Stimulated activated CD8-positive, alpha-beta memory T cell treated with anti-CD3 and anti-CD28 coated beads, Interleukin-2, amount 100 ng/mL, for 1 hour (primary cell): ENCODE measurements around the gene GRHL1.
A peak's percentile ranks its signal among the peaks of the same experiment; 100 is the strongest.

Experiments used
- DNase-seq, 2 donors: peaks; one replicate each; pipeline ENCODE4 v3.0.0-alpha.2; 2020; ENCODE audit warnings: low read depth in 2 of 2

Gene GRHL1

DNA sequence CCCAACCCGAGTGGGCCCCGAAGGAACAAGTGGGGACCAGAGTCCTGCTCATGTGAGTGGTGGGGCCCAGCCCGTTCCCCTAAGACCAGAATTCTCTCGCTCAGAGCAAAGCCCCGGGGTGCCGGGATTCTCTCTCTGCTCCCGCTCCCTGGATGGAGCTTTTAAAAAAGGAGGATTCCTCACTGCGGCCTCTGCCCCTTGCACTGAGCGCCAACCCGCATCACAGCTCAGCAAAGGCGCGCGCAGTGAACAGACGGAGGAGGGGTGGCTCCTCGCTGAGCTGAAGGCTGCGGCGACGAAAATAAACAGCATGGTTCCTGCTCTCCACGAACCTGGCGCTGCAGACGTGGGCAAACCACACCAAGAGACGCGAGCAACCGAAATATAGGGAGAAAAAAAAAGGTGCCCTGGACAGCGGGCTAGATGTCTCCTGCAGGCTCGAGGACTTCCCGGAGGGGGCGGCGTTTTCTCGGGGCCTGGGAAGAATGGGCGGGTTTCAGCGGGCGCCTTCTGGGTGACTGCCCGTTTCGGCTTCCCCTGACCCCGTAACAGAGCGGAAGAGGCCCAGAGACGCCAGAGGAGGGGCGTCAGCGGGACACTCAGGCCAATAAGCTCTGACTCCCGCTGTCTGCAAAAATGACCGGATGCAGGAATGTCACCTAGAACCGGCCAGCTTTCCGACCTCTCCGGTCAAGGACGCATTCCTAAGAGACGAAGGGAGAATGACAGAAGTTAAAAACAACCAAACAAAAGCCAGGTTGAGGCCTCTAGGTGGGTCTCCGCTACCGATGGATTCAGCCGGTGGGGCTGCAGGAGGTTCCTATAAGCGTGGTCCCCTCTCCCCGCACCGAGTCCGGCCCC, 91.0 kb downstream of the GRHL1 start:
- DNase-seq, result peak in 1 of 2 donors; percentile 18

DNA sequence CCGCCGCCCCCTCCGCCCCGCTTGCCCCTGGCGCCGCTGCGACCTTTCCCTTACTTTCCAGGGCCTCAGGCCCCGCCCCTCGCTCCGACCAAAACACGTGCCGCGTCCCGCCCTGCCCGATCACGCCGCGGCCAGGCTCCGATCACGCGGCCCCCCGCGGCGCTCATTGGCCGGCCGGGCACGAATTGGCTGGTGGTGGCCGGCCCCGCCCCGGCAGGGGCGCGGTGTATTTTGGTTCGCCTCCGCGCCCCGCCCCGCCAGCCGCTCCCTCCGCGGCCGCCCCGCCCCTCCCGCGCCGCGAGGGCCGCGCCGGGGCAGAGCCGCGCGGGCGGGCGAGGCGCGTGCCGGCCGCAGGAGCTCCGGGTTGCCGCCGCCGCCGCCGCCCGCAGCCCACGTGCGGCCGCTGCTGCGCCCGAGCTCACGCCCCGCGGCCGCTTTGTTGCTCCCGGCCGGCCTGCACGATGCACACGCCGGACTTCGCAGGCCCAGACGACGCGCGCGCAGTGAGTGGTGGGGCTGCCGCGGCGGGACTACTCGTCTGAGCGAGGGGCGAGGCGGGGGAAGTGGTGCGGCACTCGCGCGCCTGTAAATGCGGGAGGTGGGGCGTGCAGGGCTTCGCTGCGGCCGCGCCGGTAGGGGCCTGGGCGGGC, 91.9 kb downstream of the GRHL1 start, which contains the start of gene KLF11:
Gene KLF11 (plus strand): TSS at position 295 of the 650 bp plus-strand sequence. CDS start 167 bp downstream, at position 462.
- DNase-seq, result peak; percentile 58 to 69

DNA sequence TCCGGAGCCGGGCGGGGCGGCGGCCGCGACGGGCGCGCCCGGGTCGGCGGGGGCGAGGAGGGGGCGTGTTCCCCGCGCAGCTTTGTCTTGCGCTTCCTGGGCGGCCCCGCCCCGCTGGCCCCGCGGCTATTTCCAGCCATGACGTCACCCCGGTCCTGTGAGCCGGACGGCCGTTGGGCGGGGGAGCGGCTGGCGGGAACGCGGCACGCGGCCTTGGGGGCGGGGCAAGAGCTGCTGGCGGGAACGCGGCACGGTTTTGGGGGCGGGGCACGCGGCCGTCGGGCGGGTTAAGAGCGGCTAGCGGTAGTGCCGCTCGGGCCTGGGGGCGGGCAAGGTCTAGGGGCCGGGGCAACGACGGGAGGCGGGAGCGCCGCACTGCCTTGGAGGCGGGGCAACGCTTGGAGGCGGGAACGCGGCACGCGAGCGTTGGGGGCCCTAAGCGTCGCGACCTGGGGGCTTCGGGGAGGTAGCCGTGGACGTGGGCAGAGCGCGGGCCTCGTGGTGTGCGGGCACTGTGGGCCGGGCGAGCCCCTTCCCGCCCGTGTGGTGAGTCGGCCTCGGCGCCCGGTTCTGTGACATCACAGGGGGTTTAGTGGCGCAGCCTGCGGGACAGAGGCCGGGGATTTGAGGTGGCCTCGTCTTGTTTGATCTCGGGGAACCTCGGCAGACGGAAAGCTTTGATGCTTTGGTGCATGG, 92.6 kb downstream of the GRHL1 start:
- DNase-seq, result peak; percentile 79 to 95

DNA sequence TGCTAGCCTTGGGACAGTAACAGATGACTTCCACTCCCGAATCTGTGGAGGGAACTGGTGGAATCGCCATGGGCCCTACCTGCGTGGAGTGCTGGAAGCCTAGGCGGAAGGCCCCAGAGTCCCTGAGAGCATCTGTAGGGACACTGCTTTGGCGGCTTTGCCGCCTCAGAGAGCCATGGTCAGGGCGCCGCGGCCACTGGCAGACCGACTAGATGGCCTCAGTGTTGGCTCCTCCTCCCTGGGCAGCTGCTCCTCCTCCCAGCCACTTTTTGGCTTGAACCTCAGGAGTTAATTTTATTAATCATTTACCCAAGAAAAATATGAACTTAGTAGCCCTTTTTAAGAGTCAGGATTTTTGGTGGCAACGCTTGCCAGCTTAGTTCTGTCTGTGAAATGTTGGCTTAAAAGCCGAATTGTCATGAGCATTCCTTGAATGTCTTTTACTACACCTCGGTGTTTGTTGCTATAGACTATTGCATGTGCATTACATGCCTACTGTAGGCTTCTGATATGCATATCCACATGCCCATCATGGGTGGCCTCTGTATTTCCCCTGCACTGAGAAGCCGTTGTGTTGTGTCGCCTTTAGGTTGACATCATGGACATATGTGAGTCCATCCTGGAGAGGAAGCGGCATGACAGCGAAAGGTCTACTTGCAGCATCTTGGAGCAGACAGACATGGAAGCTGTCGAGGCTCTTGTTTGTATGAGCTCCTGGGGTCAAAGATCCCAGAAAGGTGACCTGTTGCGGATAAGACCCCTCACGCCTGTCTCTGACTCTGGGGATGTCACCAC, 94.3 kb downstream of the GRHL1 start:
- DNase-seq, result no peak

DNA sequence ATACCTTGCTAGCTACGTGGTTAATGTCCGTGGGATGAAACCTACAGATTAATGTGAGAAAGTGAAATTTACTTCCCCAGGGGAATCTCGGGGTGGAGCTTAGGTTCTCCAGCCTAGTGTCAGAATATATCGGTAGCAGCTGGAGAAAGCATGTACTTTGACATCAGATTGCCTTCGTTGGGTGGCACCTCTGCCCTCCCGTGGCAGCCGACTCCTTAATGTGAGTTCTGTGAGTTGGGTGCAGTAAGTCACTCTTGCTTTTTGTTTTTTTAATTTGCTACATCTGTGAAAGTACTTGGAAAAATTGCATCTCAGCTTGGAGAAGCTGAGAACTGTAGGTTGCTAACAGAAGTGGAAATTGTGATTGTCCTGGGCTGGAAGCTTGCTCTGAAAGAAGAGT, 95.4 kb downstream of the GRHL1 start:
- no peak for DNase-seq

DNA sequence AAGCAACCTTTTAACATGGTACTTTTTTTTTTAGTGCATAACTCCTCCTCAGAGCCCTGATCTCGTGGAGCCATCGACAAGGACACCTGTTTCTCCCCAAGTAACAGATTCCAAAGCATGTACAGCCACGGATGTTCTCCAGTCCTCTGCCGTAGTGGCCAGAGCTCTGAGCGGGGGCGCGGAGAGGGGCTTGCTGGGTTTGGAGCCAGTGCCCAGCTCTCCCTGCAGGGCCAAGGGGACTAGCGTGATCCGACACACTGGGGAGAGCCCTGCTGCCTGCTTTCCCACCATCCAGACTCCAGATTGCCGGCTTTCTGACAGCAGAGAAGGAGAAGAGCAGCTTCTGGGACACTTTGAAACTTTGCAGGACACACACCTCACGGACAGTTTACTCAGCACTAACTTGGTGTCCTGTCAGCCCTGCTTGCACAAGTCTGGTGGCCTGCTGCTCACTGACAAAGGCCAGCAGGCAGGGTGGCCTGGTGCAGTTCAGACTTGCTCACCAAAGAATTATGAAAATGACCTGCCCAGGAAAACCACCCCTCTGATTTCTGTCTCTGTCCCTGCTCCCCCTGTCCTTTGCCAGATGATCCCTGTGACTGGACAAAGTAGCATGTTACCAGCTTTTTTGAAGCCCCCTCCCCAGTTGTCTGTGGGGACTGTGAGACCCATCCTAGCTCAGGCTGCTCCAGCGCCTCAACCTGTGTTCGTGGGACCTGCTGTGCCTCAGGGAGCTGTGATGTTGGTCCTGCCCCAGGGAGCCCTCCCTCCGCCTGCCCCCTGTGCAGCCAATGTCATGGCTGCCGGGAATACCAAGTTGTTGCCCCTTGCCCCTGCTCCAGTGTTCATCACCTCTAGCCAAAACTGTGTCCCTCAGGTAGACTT, 96.4 kb downstream of the GRHL1 start:
- DNase-seq, result no peak

DNA sequence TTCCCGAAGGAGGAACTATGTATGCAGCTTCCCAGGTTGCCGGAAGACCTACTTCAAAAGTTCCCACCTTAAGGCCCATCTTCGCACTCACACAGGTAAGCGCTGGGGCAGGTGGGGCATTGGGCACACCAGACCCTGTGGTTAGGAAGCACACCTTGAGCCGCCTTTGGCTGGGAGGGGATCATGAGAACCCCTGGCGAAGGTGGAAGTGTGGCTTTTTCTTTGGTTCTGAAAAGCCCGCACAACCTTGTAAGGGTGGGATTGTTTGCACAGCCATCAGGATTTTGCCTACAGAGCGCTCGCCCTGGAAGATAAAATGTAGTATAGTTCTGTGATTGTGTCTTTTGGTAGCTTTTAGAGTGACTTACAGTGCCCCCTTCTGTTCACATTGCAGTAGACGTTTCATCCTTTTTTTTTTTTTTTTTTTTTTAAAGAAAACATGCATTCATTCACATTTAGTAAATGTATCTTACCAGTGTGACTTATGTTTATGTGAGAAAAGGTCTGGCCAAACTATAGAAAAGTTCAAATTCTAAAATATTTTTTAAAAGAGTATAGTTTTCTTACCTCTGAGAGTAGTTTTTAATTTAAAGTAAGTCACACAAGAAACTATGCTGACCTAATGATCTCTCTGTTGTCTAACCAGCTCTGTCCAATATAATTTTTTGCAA, 97.1 kb downstream of the GRHL1 start:
- DNase-seq, result no peak
